RWPE2 (cell line): ENCODE data around the gene BIRC6.
"Not testable (repeated sequence)": the region's sequence is repeated elsewhere in the genome, so short reads cannot be mapped to it uniquely, and the experiment has no call there.

ENCODE experiments used
- ATAC-seq: fragments of 200-7000 bp; cut with Tn5 transposase; 3 replicates; pipeline ENCODE4 v1.9.1; 2021; ENCODE audit warnings: low read depth
- DNase-seq: peaks from one replicate; pipeline ENCODE4 v3.0.0-alpha.2; 2020; ENCODE audit warnings: low spot score
- H3K27ac ChIP-seq: fragments of 450-650 bp; 2 replicates; pipeline ENCODE4 v1.5.1; 2017; ENCODE audit warnings: mild to moderate bottlenecking; ENCODE audit not compliant: poor library complexity, severe bottlenecking
- H3K27me3 ChIP-seq: fragments of 250-450 bp; sonication (Bioruptor Pico); 2 replicates; pipeline ENCODE4 v1.5.1; 2021; ENCODE audit warnings: mild to moderate bottlenecking, moderate library complexity; ENCODE audit not compliant: insufficient read depth, poor library complexity, severe bottlenecking
- H3K36me3 ChIP-seq: fragments of 250-450 bp; sonication (Bioruptor Pico); 2 replicates; pipeline ENCODE4 v1.5.1; 2020; ENCODE audit warnings: low read depth, mild to moderate bottlenecking, moderate library complexity
- H3K4me1 ChIP-seq: fragments of 250-450 bp; sonication (Bioruptor Pico); 2 replicates; pipeline ENCODE4 v1.5.1; 2021; ENCODE audit warnings: mild to moderate bottlenecking, moderate library complexity; ENCODE audit not compliant: insufficient read depth, poor library complexity, severe bottlenecking
- H3K4me3 ChIP-seq: fragments of 250-450 bp; sonication (Bioruptor Pico); 2 replicates; pipeline ENCODE4 v1.5.1; 2021; ENCODE audit warnings: mild to moderate bottlenecking, moderate library complexity; ENCODE audit not compliant: severe bottlenecking
- H3K9me3 ChIP-seq: fragments of 250-450 bp; sonication (Bioruptor Pico); 2 replicates; pipeline ENCODE4 v1.5.1; 2021; ENCODE audit warnings: mild to moderate bottlenecking, moderate library complexity; ENCODE audit not compliant: severe bottlenecking
- TF ChIP-seq, protein P1 (sequence below): fragments of 450-650 bp; IDR thresholded peaks from one replicate; pipeline ENCODE4 v1.5.1; 2017; ENCODE audit warnings: mild to moderate bottlenecking, moderate library complexity; ENCODE audit not compliant: poor library complexity, severe bottlenecking

Gene BIRC6

DNA sequence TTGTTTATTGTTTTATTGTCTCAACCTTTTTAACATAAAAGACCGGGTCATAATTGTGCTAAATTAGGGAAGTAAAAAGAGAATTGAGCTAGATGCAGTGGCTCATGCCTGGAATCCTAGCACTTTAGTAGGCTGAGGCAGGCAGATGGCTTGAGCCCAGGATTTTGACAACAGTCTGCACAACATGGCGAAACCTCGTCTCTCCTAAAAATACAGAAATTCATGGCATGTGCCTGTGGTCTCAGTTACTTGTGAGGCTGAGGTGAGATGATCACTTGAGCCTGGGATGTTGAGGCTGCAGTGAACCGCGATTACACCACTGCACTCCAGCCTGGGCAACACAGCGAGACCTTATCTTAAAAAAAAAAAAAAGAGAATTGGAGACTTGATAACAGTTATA, 166.9 kb downstream of the BIRC6 start:
- H3K4me3 ChIP-seq: no peak overlapping the region
- TF ChIP-seq, protein P1, sequence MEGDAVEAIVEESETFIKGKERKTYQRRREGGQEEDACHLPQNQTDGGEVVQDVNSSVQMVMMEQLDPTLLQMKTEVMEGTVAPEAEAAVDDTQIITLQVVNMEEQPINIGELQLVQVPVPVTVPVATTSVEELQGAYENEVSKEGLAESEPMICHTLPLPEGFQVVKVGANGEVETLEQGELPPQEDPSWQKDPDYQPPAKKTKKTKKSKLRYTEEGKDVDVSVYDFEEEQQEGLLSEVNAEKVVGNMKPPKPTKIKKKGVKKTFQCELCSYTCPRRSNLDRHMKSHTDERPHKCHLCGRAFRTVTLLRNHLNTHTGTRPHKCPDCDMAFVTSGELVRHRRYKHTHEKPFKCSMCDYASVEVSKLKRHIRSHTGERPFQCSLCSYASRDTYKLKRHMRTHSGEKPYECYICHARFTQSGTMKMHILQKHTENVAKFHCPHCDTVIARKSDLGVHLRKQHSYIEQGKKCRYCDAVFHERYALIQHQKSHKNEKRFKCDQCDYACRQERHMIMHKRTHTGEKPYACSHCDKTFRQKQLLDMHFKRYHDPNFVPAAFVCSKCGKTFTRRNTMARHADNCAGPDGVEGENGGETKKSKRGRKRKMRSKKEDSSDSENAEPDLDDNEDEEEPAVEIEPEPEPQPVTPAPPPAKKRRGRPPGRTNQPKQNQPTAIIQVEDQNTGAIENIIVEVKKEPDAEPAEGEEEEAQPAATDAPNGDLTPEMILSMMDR: no peak
- no peak for DNase-seq
- H3K9me3 ChIP-seq: no peaks in the 10 kb centered on the region
- H3K27ac ChIP-seq: no peak overlapping the region
- no peak for ATAC-seq
- peaks cover 84% of the 10 kb centered on the region for H3K36me3 ChIP-seq
- no peaks in the 10 kb centered on the region for H3K27me3 ChIP-seq
- no peaks in the 10 kb centered on the region for H3K4me1 ChIP-seq

DNA sequence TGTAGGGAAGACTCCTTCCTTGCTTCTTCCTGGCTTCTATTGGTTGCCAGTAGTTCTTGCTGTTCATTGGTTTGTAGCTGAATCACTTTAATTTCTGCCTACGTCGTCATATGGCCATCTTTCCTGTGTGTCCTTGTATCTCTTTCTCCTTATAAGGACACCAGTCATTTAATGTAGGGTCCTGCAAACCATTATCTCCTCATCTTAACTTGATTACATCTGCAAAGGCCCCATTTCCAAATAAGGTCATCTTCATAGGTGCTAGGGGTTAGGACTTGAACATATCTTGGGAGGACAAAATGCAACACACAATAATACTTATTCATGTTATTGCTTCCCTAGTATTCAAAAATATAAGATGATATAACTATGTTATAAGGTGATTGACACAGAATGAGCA, 175.5 kb downstream of the BIRC6 start:
- H3K4me1 ChIP-seq: no peaks in the 10 kb centered on the region
- H3K9me3 ChIP-seq: no peaks in the 10 kb centered on the region
- ATAC-seq (no peak), DNase-seq (no peak)
- no peak overlapping the region for H3K27ac ChIP-seq
- no peaks in the 10 kb centered on the region for H3K27me3 ChIP-seq
- no peak overlapping the region for H3K4me3 ChIP-seq
- peaks cover 55% of the 10 kb centered on the region for H3K36me3 ChIP-seq
- TF ChIP-seq, protein P1: no peak

DNA sequence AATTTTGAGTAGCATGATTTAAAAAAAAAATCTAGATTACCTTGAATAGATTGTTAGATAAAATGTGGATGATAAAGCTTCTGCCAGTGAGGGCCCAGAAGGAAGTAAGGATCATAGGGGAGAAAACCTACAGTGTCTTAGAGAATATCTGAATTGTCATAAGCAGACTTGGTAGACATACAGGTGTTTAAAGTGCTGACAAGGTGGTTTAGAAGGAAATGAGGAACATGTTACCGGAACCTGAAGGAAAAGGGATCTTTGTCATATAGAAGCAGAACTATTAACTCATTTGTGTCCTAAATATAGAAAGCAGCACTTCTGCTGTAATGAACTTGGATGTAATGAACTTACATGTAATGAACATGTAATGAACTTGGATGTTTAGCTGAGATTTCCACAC, 176.1 kb downstream of the BIRC6 start:
- Histone ChIP-seq H3K4me3 (no peak overlapping the region), H3K36me3 (peaks cover 49% of the 10 kb centered on the region), H3K9me3 (no peaks in the 10 kb centered on the region), H3K27ac (no peak overlapping the region), H3K4me1 (no peaks in the 10 kb centered on the region), H3K27me3 (no peaks in the 10 kb centered on the region)
- no peak for ATAC-seq
- TF ChIP-seq, protein P1: no peak
- DNase-seq: no peak

DNA sequence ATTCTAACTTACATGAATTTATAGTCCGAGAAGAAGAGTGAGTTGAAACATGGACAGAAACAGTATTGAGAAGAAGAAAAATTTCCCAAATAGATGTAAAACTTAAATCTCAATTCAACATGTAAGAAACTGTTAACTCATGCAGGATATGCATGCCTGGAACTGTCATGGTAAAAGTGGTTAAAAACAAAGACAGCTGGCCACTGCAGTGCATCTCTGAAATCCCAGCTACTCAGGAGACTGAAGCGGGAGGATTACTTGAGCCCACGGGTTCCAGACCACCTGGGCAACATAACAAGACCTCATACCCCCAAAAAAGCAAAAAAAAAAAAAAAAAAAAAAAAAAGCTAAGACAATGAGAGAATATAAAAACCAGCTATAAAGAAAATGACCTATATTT, 178.0 kb downstream of the BIRC6 start:
- Histone ChIP-seq H3K4me3 (no peak overlapping the region), H3K27me3 (no peaks in the 10 kb centered on the region), H3K4me1 (no peaks in the 10 kb centered on the region), H3K36me3 (peaks cover 35% of the 10 kb centered on the region), H3K9me3 (no peaks in the 10 kb centered on the region), H3K27ac (no peak overlapping the region)
- TF ChIP-seq, protein P1: no peak
- DNase-seq (no peak), ATAC-seq (no peak)

DNA sequence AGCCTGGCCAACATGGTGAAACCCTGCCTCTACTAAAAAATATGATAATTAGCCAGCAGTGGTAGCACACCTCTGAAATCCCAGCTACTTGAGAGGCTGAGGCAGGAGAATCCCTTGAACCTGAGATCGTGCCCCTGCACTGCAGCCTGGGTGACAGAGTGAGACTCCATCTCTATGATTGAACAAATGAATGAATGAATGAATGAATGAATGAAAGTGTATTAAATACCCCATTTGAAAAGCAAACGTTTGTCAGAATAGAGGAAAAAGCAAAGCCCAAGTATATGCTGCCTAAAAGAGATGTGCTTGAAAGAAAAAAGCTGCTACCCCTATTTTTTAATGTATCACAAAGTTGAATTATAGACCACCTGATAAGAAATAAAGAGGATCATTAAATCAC, 181.9 kb downstream of the BIRC6 start:
- H3K4me3 ChIP-seq: no peak overlapping the region
- DNase-seq (no peak), ATAC-seq (no peak)
- no peaks in the 10 kb centered on the region for H3K27me3 ChIP-seq
- H3K9me3 ChIP-seq: no peaks in the 10 kb centered on the region
- no peak overlapping the region for H3K27ac ChIP-seq
- H3K36me3 ChIP-seq: peaks cover 24% of the 10 kb centered on the region
- TF ChIP-seq, protein P1: no peak
- H3K4me1 ChIP-seq: no peaks in the 10 kb centered on the region

DNA sequence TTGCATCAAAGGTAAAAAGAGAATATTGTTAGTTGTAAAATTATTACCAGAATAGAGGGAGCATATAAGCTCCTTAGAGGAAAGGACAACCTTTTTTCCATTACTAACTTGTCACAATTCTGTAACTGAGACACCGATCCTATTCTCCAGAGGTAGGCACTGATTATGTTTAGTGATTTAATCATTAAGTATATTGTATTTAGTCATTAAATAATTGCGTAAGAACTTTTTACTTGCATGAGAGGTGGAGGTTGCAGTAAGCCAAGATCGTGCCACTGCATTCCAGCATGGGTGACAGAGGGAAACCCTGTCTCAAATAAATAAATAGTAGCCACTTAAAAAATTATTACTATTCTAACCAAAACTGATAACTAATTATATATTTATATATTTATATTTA, 195.7 kb downstream of the BIRC6 start:
- H3K9me3 ChIP-seq, DNase-seq, ATAC-seq, H3K27me3 ChIP-seq, H3K4me3 ChIP-seq, H3K4me1 ChIP-seq, H3K27ac ChIP-seq: not testable (repeated sequence)
- H3K36me3 ChIP-seq: peaks cover 55% of the 10 kb centered on the region
